Subcutaneous abdominal adipose tissue (tissue), 5 donors: Measurements from ENCODE around the gene ARID5A.

Experiments
- H3K27ac ChIP-seq: one replicate; pipeline ENCODE4 v1.7.0; 2013; ENCODE audit warnings: low read depth, mild to moderate bottlenecking, inconsistent platforms, low read length, moderate library complexity
- H3K27me3 ChIP-seq, 5 donors: one replicate each; pipeline ENCODE4 v1.7.0; 2013; ENCODE audit warnings: low read length in 5 of 5, inconsistent platforms in 1 of 5; ENCODE audit not compliant: control insufficient read depth in 5 of 5, insufficient read depth in 4 of 5
- H3K36me3 ChIP-seq, 5 donors: one replicate each; pipeline ENCODE4 v1.7.0; 2013; ENCODE audit warnings: low read length in 5 of 5; ENCODE audit not compliant: control insufficient read depth in 5 of 5, insufficient read depth in 5 of 5
- H3K4me1 ChIP-seq, 5 donors: one replicate each; pipeline ENCODE4 v1.7.0; 2013; ENCODE audit warnings: low read length in 5 of 5, mild to moderate bottlenecking in 3 of 5, moderate library complexity in 1 of 5; ENCODE audit not compliant: control insufficient read depth in 5 of 5, insufficient read depth in 5 of 5
- H3K4me3 ChIP-seq, 5 donors: one replicate each; pipeline ENCODE4 v1.7.0; 2013; ENCODE audit warnings: low read length in 5 of 5, low read depth in 1 of 5
- H3K9ac ChIP-seq, 5 donors: one replicate each; pipeline ENCODE4 v1.7.0; 2013; ENCODE audit warnings: low read length in 5 of 5, mild to moderate bottlenecking in 4 of 5, moderate library complexity in 3 of 5
- H3K9me3 ChIP-seq, 5 donors: one replicate each; pipeline ENCODE4 v1.7.0; 2013; ENCODE audit warnings: low read length in 5 of 5; ENCODE audit not compliant: control insufficient read depth in 5 of 5
- donor health status: healthy.
- donor health status: healthy.
- donor health status: healthy.
- donor health status: healthy.
- donor health status: healthy.

The ARID5A gene

DNA sequence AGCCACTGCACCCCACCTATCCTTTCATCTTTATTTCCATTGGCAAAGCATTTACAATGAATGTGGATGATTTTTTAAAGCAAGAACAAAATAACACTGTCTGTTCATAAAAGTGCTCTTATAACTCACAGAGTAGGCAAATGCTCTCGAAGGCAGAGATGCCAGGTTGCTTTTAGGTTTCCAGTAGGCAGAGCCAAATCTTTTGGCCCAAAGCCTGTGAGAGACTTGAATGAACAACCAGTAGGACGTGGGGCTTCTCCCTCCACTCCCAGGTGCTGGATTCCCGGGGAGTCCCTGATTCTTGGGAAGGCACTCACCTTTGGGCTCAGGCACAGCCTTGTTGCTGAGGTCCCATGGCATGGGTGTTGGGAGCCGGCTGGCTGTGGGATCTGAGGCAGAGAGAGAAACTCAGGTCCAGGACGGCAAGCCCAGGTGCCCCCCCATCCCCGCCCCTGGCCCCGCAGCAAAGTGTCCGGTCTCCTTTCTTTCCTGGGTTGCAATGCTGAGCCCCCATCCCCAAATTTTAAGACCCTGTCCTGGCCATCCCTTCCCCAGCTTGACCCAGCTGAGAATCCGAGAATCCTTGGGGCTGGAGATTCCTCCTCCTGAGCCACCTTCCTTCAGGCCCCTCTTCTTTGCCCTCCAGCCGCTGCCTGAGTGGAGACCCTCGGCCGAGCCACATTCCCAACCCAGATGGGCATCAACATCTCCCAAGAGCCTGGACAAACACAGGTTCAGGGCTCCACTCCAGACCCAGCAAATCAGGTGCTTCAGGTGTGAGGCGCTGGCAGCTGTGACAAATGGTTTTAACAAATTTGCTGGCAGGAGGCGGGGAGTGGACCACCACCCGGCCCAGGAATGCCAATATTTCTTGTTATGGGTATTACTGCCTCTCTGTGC lies 37.2 kb upstream of the ARID5A start:
- Histone ChIP-seq H3K27me3 (peaks cover 9 to 47% (median 12%) of the 10 kb centered on the region in 5 donors), H3K36me3 (no peaks in the 10 kb centered on the region), H3K4me1 (peaks cover 0 to 36% (median 11%) of the 10 kb centered on the region in 5 donors), H3K9ac (no peak overlapping the region), H3K9me3 (peaks cover 0 to 3% (median 1%) of the 10 kb centered on the region in 5 donors), H3K27ac (no peak overlapping the region), H3K4me3 (no peak overlapping the region)

DNA sequence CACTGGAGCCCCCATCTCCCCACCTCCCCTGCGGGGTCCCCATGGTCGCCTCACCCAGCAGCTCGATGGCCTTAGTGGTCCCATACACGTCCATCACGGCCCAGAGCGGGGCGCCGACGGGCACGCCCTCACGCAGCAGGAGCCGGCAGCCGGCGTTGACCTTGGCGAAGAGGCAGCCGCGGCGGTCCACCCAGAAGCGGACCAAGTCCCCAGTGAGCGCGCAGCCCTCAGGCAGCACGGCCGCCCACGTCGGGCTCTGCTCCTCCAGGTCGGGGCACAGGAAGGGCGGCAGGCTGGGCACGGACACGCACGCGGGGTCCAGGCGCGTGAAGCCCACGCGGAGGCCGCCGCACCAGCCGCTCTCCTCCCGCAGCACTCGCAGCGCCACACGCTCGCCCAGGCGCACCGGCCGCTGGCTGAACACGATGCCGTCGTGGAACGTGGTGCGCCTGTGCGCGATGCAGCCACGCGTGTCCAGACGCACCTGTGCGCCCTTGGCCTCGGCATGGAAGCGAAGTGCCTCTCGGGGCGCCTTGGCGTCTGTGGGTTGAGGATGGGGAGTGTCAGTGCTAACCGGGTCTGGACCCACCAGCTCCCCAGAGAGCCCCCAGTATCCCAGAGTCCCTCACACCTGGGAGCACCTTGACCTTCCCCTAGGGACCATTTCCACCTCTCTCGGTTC lies 36.0 kb upstream of the ARID5A start:
- H3K4me3 ChIP-seq, result no peak overlapping the region
- no peaks in the 10 kb centered on the region for H3K9me3 ChIP-seq
- no peak overlapping the region for H3K27ac ChIP-seq
- no peak overlapping the region for H3K9ac ChIP-seq
- H3K36me3 ChIP-seq, result no peaks in the 10 kb centered on the region
- H3K4me1 ChIP-seq, result peaks cover 0 to 36% (median 11%) of the 10 kb centered on the region in 5 donors
- H3K27me3 ChIP-seq, result peaks cover 9 to 47% (median 12%) of the 10 kb centered on the region in 5 donors

DNA sequence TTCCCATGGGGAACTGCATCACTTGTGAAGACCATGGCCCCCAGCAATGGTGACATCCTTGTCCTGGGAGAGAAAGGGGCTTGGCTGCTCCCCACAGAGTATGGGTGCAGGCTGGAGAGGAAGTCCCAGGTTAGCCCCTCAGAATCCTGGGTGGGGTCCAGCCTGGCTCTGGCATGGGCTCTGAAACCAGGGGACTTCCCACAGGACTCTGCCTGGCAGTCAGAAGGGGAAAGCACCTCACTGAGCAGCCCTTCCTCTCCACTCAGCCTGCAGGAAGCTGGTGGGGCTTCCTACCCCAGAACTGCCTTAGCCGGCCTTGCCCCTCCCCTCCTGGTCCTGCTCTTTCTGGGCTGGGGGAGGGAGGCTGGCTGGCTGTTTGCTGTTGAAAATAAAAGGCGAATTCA lies 35.1 kb upstream of the ARID5A start:
- H3K27ac ChIP-seq, result no peak overlapping the region
- H3K4me1 ChIP-seq, result peaks cover 0 to 36% (median 11%) of the 10 kb centered on the region in 5 donors
- H3K36me3 ChIP-seq, result no peaks in the 10 kb centered on the region
- H3K9ac ChIP-seq, result no peak overlapping the region
- peaks cover 9 to 45% (median 12%) of the 10 kb centered on the region in 5 donors for H3K27me3 ChIP-seq
- no peaks in the 10 kb centered on the region for H3K9me3 ChIP-seq
- H3K4me3 ChIP-seq, result no peak overlapping the region

DNA sequence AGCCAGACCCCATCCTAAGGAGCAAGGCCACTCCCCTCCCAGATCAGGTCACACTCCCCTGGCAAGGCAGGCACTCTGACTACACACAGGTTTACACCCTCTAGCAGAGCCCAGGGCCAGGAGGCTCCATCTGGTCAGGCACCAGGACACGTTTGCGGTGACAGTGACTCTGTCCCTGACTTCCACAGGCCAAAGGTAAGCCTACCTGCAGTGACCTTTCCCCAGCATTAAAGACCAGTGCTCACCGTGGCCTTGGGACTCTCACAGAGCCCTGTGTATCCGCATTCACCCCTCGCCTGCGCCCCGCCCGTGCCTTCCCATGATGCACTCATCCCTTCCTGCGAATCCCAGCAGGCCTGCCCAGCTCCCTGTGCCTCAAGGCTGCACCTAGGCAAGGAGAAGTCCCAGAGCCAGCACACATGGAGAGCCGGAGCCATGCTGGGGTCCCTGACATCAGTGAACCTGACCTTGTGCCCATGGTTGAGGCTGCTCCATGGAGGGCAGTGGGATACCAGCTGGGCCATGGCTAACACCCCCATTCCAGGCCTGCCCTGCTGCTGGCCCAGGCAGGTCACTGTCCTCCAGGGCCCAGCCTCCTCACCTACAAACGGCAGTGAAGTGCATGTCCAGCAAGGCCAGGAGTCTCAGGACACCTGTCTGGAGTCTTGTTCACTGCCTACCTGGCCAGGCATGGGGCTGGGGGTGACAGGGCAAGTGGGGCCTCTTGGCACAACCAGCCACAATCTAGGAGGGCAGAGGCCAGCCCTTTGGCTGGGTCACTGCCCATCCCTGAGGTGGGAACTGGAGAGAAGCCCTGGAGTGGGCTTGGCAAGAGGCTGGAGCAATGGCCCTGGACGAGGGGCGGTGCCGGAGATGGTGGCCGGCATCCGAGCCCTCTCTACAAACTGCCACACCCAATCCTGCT lies 34.4 kb upstream of the ARID5A start:
- no peaks in the 10 kb centered on the region for H3K36me3 ChIP-seq
- no peak overlapping the region for H3K4me3 ChIP-seq
- H3K9ac ChIP-seq, result no peak overlapping the region
- no peaks in the 10 kb centered on the region for H3K9me3 ChIP-seq
- H3K27me3 ChIP-seq, result peaks cover 9 to 45% (median 12%) of the 10 kb centered on the region in 5 donors
- H3K27ac ChIP-seq, result no peak overlapping the region
- H3K4me1 ChIP-seq, result peaks cover 0 to 36% (median 11%) of the 10 kb centered on the region in 5 donors

DNA sequence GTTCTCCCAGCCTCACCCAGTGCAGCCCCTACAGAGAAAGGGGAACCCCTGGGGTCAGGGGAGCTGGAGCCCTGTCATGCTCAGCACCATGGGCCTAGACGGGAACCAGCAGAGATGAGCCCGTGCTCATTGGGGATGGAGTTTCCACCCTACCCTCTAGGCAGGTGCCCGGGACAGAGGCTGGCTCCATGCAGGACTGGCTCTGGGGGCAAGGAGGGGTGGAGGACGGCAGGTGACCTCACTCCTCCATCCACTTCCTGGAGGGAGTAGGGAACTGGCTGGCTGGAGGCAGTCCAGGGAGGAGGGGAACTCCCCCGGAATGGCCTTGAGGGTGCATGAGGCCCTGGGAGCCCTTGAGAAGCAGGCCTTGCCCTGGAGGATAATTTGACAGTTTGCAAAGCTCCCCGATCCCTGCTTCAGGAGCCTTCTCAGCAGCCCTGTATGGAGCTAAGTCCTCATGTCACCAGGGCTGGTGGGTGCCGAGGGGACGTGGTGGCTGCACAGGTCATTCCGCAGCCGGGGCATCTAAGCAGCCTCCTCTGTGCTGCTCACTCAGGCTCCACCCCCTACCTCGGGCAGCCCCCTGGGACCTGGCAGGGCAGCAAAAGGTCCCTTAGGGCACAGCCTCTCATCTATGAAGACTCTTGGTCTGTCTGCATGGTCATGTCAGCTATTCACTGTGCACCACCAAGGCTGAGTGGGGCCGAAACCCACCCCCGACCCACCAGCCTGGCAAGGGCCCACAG lies 33.5 kb upstream of the ARID5A start:
- H3K27me3 ChIP-seq, result peaks cover 9 to 38% (median 12%) of the 10 kb centered on the region in 5 donors
- H3K36me3 ChIP-seq, result no peaks in the 10 kb centered on the region
- H3K4me3 ChIP-seq, result no peak overlapping the region
- peaks cover 0 to 42% (median 17%) of the 10 kb centered on the region in 5 donors for H3K4me1 ChIP-seq
- no peak overlapping the region for H3K9ac ChIP-seq
- no peaks in the 10 kb centered on the region for H3K9me3 ChIP-seq
- no peak overlapping the region for H3K27ac ChIP-seq

DNA sequence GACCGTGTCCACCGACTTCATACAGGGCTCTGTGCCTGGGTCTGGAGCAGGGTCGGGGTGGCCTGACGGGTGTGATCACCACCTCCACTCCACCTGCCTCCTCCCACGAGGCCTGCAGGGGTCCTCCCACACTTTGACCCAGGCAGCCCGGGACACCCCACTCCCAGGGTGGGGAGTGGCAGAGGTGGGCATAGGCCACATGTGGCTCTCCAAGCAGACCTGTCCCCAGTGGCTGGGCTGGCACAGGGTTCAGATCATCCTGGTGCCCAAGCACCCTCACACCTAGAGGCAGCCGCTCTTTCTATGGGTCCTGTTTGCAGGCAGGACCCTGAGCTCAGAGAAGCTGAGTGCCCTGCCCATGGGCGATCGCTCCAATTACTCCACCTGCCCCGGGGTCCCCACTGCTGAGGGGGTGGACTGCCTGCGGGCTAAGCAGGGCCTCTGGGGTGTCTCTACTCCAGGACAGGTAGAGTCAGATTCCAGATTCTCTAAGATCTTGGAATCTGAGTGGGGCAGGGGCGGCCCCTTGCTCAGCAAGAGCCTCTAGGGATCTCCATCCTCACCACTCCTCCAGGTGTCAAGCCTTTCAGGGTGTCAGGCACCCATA lies 32.8 kb upstream of the ARID5A start:
- Histone ChIP-seq H3K4me1 (peaks cover 0 to 46% (median 23%) of the 10 kb centered on the region in 5 donors), H3K9me3 (no peaks in the 10 kb centered on the region), H3K9ac (no peak overlapping the region), H3K27me3 (peaks cover 9 to 36% (median 12%) of the 10 kb centered on the region in 5 donors), H3K4me3 (no peak overlapping the region), H3K27ac (no peak overlapping the region), H3K36me3 (no peaks in the 10 kb centered on the region)

DNA sequence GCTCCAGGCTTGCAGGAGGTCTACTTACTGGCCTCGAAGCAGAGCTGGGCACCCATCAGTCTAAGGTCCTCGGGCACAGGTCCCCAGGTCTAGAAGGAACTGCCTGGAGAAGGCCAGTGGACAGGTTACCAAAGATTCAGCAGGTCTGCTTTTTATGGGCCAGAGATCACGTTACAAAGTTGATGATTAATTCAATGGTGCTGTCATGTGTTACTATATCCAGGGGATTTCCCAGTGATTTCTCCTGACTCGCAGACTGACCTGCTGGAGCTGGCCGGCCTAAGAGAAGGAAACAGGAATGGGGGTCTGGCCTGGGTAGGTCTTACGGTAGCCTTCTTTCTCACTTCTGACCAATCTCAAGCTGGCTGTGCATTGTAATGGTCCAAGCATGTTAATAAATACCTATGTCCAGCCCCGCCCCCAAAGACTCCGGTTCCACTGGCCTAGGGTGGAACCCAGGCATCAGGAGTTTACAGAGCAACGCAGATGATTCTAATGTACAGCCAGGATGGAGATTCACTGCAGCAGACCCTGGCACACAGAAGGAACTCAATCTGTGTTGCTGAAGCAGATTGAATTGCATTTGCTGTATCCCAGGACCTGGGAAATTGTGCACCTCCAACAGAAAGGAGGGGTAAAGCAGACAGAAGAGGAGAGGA lies 31.2 kb upstream of the ARID5A start, which contains the start of gene NEURL3:
Gene NEURL3, minus strand, starts transcription at position 127 of the 659 bp plus-strand sequence. Its CDS starts 71 bp downstream, at position 56.
- Histone ChIP-seq H3K9ac (no peak within 1 kb of the TSS), H3K9me3 (no peaks in the 10 kb centered on the region), H3K36me3 (no peaks in the 10 kb centered on the region), H3K27me3 (peaks cover 6 to 30% (median 11%) of the 10 kb centered on the region in 5 donors), H3K4me3 (no peak within 1 kb of the TSS), H3K4me1 (peaks cover 3 to 46% (median 28%) of the 10 kb centered on the region in 5 donors), H3K27ac (no peak within 1 kb of the TSS)

DNA sequence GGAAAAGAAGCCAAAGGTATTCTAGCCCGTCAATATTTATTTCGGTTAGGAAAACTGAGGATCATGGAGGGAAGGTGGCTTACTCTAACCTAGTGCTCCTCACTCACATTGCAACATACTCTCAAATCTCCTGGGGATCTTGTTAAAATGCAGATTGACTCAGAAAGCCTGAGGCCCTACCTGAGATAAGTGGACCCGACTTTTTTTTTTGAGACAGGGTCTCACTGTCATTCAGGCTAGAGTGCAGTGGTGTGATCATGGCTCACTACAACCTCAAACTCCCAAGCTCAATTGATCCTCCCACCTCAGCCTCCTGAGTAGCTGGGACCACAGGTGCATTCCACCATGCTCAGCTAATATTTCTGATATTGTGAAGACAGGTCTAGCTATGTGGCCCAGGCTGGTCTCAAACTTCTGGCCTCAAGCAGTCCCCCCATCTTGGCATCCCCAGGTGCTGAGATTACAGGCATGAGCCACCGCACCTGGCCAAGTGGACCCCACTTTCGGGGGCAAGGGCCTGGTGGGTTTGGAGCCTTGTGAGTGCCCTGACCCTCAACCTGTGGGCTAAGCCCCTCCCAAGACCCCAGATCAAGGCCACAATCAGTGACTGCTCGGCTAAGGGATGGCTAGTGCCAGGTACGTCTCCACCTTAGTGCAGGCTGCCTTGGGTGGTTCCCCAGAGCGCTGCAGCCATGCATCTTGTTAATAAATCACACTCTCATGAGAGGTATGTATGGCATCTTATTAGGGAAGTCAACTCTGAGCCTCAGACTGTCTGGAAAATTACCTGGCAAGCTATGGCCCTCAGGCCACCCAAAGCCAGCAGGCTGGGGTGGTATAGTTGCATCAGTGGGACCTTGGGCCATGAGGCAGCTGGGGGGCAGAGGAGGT lies 30.3 kb upstream of the ARID5A start:
- no peak overlapping the region for H3K27ac ChIP-seq
- no peaks in the 10 kb centered on the region for H3K36me3 ChIP-seq
- H3K27me3 ChIP-seq, result peaks cover 0 to 21% (median 10%) of the 10 kb centered on the region in 5 donors
- no peaks in the 10 kb centered on the region for H3K9me3 ChIP-seq
- H3K4me1 ChIP-seq, result peaks cover 3 to 41% (median 28%) of the 10 kb centered on the region in 5 donors
- no peak overlapping the region for H3K9ac ChIP-seq
- H3K4me3 ChIP-seq, result no peak overlapping the region
